ENCODE data around the gene SLC25A1. TPM values are rescaled to one million over a fixed set of nuclear protein-coding genes. Genes with fewer than 3 reads are reported as not detected.
"Not testable (repeated sequence)": the region's sequence is repeated elsewhere in the genome, so short reads cannot be mapped to it uniquely, and the experiment has no call there.

Gene SLC25A1
- total and polyA plus RNA-seq, 2 experiments from 2014 or later = 187 to 422 TPM

- Histone ChIP-seq H2AFZ (no peak overlapping the region), H3K4me3 (no peak overlapping the region), H3K4me1 (ENCODE audit: insufficient read depth) (peaks cover 8% of the 10 kb centered on the region), H4K20me1 (ENCODE audit: insufficient read depth, poor library complexity, severe bottlenecking) (no peaks in the 10 kb centered on the region), H3K9me3 (ENCODE audit: low read depth) (no peaks in the 10 kb centered on the region), H3K27me3 (peaks cover 39% of the 10 kb centered on the region), H3K36me3 (replicated peaks; ENCODE audit: insufficient read depth, low read depth) (no peaks in the 10 kb centered on the region), H3K27ac (no peak overlapping the region), H3K79me2 (peaks cover 12% of the 10 kb centered on the region), H3K4me2 (no peak overlapping the region), H3K9me2 (replicated peaks; ENCODE audit: insufficient read depth) (no peaks in the 10 kb centered on the region)
- 78% methylated on average over 13 of the region's 13 CpGs for WGBS (ENCODE audit: low lambda C conversion rate, missing lambda C conversion rate)
- DNase-seq (ENCODE audit: low spot score) = no peak
- TF ChIP-seq EZH2 (IDR thresholded peaks at IDR 0.05; ENCODE audit: borderline replicate concordance) (no peak), EZH2phosphoT487 (IDR thresholded peaks at IDR 0.05; ENCODE audit: low read depth, severe bottlenecking, unreplicated experiment) (no peak), CTCF (IDR thresholded peaks at IDR 0.05; ENCODE audit: poor library complexity) (no peak)
These were observed 11.2 kb downstream of the SLC25A1 start for GRCh38 chr22:19167106-19167869.

- Histone ChIP-seq H2AFZ (no peak overlapping the region), H4K20me1 (ENCODE audit: insufficient read depth, poor library complexity, severe bottlenecking) (no peaks in the 10 kb centered on the region), H3K27me3 (peaks cover 39% of the 10 kb centered on the region), H3K79me2 (peaks cover 5% of the 10 kb centered on the region), H3K9me3 (ENCODE audit: low read depth) (no peaks in the 10 kb centered on the region), H3K4me1 (ENCODE audit: insufficient read depth) (peaks cover 7% of the 10 kb centered on the region), H3K36me3 (replicated peaks; ENCODE audit: insufficient read depth, low read depth) (no peaks in the 10 kb centered on the region), H3K4me3 (no peak overlapping the region), H3K27ac (no peak overlapping the region), H3K9me2 (replicated peaks; ENCODE audit: insufficient read depth) (no peaks in the 10 kb centered on the region), H3K4me2 (no peak overlapping the region)
- WGBS (ENCODE audit: low lambda C conversion rate, missing lambda C conversion rate) = 86% methylated on average over 8 of the region's 8 CpGs
- no peak for DNase-seq (ENCODE audit: low spot score)
- no peak for TF ChIP-seq EZH2phosphoT487 (IDR thresholded peaks at IDR 0.05; ENCODE audit: low read depth, severe bottlenecking, unreplicated experiment)
- no peak for TF ChIP-seq EZH2 (IDR thresholded peaks at IDR 0.05; ENCODE audit: borderline replicate concordance)
These were observed 12.1 kb downstream of the SLC25A1 start for GRCh38 chr22:19166421-19166820.

GRCh38 chr22:19164425-19164824, 14.1 kb downstream of the SLC25A1 start:
- Histone ChIP-seq H3K79me2 (no peaks in the 10 kb centered on the region), H3K9me2 (replicated peaks; ENCODE audit: insufficient read depth) (no peaks in the 10 kb centered on the region), H3K9me3 (ENCODE audit: low read depth) (no peaks in the 10 kb centered on the region), H3K4me1 (ENCODE audit: insufficient read depth) (no peaks in the 10 kb centered on the region), H4K20me1 (ENCODE audit: insufficient read depth, poor library complexity, severe bottlenecking) (no peaks in the 10 kb centered on the region), H2AFZ (no peak overlapping the region), H3K36me3 (replicated peaks; ENCODE audit: insufficient read depth, low read depth) (no peaks in the 10 kb centered on the region), H3K4me3 (no peak overlapping the region), H3K4me2 (no peak overlapping the region), H3K27me3 (peaks cover 33% of the 10 kb centered on the region), H3K27ac (no peak overlapping the region)
- TF ChIP-seq CTCF (IDR thresholded peaks at IDR 0.05; ENCODE audit: poor library complexity) (no peak), EZH2phosphoT487 (IDR thresholded peaks at IDR 0.05; ENCODE audit: low read depth, severe bottlenecking, unreplicated experiment) (no peak), EZH2 (IDR thresholded peaks at IDR 0.05; ENCODE audit: borderline replicate concordance) (no peak)
- whole genome bisulfite sequencing (ENCODE audit: low lambda C conversion rate, missing lambda C conversion rate) = 91% methylated on average over 6 of the region's 6 CpGs
- DNase-seq (ENCODE audit: low spot score) = no peak

GRCh38 chr22:19158649-19159048, 19.9 kb downstream of the SLC25A1 start:
- H3K27ac ChIP-seq; H3K9me2 ChIP-seq (replicated peaks; ENCODE audit: insufficient read depth); H4K20me1 ChIP-seq (ENCODE audit: insufficient read depth, poor library complexity, severe bottlenecking); H3K4me1 ChIP-seq (ENCODE audit: insufficient read depth); DNase-seq (ENCODE audit: low spot score); H2AFZ ChIP-seq; H3K4me2 ChIP-seq; H3K27me3 ChIP-seq; H3K9me3 ChIP-seq (ENCODE audit: low read depth); H3K79me2 ChIP-seq; H3K4me3 ChIP-seq; H3K36me3 ChIP-seq (replicated peaks; ENCODE audit: insufficient read depth, low read depth): not testable (repeated sequence)
- WGBS (ENCODE audit: low lambda C conversion rate, missing lambda C conversion rate) = 89% methylated on average over 11 of the region's 11 CpGs

- H3K27me3 ChIP-seq = peaks cover 25% of the 10 kb centered on the region
- not testable (repeated sequence) for DNase-seq (ENCODE audit: low spot score)
- WGBS (ENCODE audit: low lambda C conversion rate, missing lambda C conversion rate) = 89% methylated on average over 9 of the region's 9 CpGs
These were observed 22.4 kb downstream of the SLC25A1 start for GRCh38 chr22:19156109-19156508.

More at GRCh38 chr22:19156109-19156508, 22.4 kb downstream of the SLC25A1 start:
- H3K4me3 ChIP-seq; H3K4me2 ChIP-seq; H3K9me2 ChIP-seq (replicated peaks; ENCODE audit: insufficient read depth); H3K36me3 ChIP-seq (replicated peaks; ENCODE audit: insufficient read depth, low read depth); H2AFZ ChIP-seq; H3K27ac ChIP-seq; H4K20me1 ChIP-seq (ENCODE audit: insufficient read depth, poor library complexity, severe bottlenecking); H3K4me1 ChIP-seq (ENCODE audit: insufficient read depth); H3K79me2 ChIP-seq; H3K9me3 ChIP-seq (ENCODE audit: low read depth): not testable (repeated sequence)
